Measurements from ENCODE around the gene FAM20A. TPM values are rescaled to one million over a fixed set of nuclear protein-coding genes. Genes with fewer than 3 reads are reported as not detected.

The FAM20A gene
- total RNA-seq, 5 donors from 2014 or later (not counting 1 experiment from before 2014, with no cell fraction given) = 0.16 to 0.38 (median 0.35) TPM; not detected in 2

DNA sequence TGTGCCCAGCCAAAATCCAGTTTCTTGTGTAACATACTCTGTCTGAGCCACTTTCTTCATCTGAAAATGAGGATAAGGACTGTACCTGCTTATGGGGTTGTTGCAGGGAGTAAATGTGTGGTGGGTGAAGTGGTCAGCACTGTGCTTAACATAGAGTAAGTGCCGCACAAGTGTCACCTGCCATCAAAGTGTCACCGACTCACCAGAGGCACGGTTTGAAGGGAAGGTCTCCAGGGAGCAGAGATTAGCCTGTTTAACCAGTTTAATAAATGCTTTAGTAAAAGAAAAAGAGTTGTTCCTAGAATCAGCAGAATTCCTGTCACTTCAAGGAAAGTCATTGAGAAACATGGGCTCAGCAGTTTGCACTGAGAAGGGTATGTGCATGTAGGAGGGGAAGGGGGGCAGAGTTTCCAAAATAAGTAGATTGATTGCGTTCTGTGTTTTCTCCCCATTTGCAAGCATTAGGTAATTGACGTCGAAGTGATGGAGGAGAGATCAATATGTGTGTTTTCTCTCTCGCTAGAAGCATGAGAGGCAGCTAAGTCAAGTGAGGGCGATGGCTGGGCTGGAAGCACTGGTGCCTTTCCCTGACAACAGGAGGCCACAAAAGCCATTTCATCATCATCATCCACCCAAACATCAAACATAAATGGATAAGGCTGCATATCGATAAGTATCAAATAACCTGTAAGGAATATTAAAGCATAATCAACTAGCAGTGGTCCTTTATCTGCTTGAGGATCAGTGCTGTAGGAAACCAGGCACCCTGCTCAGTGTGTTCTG, 19.1 kb downstream of the FAM20A start:
- DNase-seq = no peak
- H3K4me1 ChIP-seq (ENCODE audit: control insufficient read depth in 1 of 2, extremely low read depth in 1 of 2, insufficient read depth in 2 of 2, low read length in 2 of 2) = no peaks in the 10 kb centered on the region
- H3K27me3 Mint-ChIP-seq = peaks cover 4 to 11% of the 10 kb centered on the region in 2 donors
- H3K9me3 ChIP-seq = no peaks in the 10 kb centered on the region
- H3K27ac Mint-ChIP-seq = no peak overlapping the region
- ATAC-seq (replicated peaks in 1 of 4) = no peak
- peaks cover 4% of the 10 kb centered on the region for H3K36me3 Mint-ChIP-seq
- H3K9me3 Mint-ChIP-seq = no peaks in the 10 kb centered on the region
- H3K4me3 Mint-ChIP-seq = no peak overlapping the region
- no peaks in the 10 kb centered on the region for H3K4me1 Mint-ChIP-seq
- no peaks in the 10 kb centered on the region for H3K36me3 ChIP-seq (ENCODE audit: control insufficient read depth in 2 of 2, extremely low read depth in 1 of 2, insufficient read depth in 1 of 2, low read length in 1 of 2)
- CTCF ChIA-PET = no interaction called here
- 88% methylated on average over 4 of the region's 9 CpGs for WGBS (ENCODE audit: insufficient coverage)
- no peak overlapping the region for H3K4me3 ChIP-seq (ENCODE audit: control insufficient read depth in 1 of 2, extremely low read depth in 1 of 2, low read length in 1 of 2)
- POLR2A ChIA-PET = no interaction called here
- no peak overlapping the region for H3K27ac ChIP-seq (ENCODE audit: low read length)
- no peaks in the 10 kb centered on the region for H3K27me3 ChIP-seq (replicated peaks in 1 of 2; ENCODE audit: control insufficient read depth in 2 of 2, extremely low read depth in 1 of 2, insufficient read depth in 2 of 2, low read length in 1 of 2)

DNA sequence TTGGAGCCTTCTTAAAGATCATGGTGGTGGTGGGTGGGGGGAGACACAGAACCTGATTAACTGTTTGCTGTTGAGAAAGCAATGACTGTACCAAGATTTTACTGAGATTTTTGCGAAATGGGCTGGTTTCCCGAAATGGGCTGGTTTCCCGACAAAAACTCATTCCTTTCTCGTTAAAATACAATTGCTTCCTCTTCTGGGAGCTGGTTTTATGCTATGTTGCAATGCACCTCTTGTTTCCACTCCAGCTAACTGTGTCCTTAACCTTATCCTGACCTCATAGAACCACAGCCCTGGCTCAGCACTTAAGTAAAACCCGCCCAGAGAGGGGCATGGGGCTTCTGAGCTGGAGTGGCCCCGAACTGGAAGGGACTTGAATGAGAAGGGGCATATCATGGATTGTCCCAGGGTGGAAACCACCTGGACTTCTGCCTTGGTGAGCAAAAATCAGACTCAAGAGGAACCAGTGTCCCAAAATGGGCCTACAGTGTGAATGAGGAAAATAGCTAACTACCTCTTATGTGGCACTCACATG, 20.9 kb downstream of the FAM20A start:
- 77% methylated on average over 4 of the region's 6 CpGs for WGBS (ENCODE audit: insufficient coverage)
- Histone ChIP-seq H3K36me3 (ENCODE audit: control insufficient read depth in 2 of 2, extremely low read depth in 1 of 2, insufficient read depth in 1 of 2, low read length in 1 of 2) (no peaks in the 10 kb centered on the region), H3K27me3 (replicated peaks in 1 of 2; ENCODE audit: control insufficient read depth in 2 of 2, extremely low read depth in 1 of 2, insufficient read depth in 2 of 2, low read length in 1 of 2) (peaks cover 0 to 3% of the 10 kb centered on the region in 2 experiments), H3K27ac (ENCODE audit: low read length) (no peak overlapping the region), H3K4me1 (ENCODE audit: control insufficient read depth in 1 of 2, extremely low read depth in 1 of 2, insufficient read depth in 2 of 2, low read length in 2 of 2) (no peaks in the 10 kb centered on the region), H3K9me3 (no peaks in the 10 kb centered on the region), H3K4me3 (ENCODE audit: control insufficient read depth in 1 of 2, extremely low read depth in 1 of 2, low read length in 1 of 2) (no peak overlapping the region)
- POLR2A ChIA-PET = no interaction called here
- no peak for DNase-seq
- CTCF ChIA-PET = no interaction called here
- no peak for ATAC-seq (replicated peaks in 1 of 4)
- H3K27ac Mint-ChIP-seq = no peak overlapping the region
- H3K36me3 Mint-ChIP-seq = peaks cover 4% of the 10 kb centered on the region
- no peaks in the 10 kb centered on the region for H3K4me1 Mint-ChIP-seq
- H3K27me3 Mint-ChIP-seq = peaks cover 2 to 11% of the 10 kb centered on the region in 2 donors
- no peak overlapping the region for H3K4me3 Mint-ChIP-seq
- H3K9me3 Mint-ChIP-seq = no peaks in the 10 kb centered on the region

DNA sequence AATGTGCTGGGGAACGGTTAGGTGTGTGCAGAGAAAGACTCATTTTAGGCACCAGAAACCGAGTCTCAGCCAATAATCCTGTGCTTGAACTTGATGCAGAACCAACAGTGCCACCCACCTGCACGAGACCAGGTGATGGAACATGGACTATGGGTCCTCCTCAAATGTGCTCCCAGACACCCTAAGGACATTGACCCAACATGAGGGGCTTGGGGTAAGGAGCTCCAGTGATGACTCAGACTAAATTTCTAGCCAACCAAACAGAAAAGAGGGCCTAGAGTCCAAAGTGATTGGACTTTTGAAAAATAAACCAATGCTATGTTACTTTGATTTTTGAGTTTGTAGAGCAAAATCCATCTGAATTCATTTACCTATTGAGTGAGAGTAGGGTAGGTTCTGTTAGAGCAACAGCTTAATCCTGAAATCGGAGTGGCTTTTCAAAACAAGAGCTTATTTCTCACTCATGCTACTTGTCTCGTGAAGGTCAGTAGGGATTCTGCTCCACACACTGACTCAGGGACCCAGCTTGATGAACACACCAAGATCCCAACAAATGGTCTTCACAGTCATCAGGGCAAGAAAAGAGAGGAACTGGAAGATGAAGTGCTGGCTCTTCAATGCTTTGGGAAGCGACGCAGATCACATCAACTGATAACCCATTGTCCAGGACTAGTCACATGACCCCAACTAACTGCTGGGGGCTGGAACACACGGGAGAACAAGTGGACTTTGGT, 21.8 kb downstream of the FAM20A start:
- DNase-seq (no peak), ATAC-seq (replicated peaks in 1 of 4) (no peak)
- Histone ChIP-seq H3K27ac (ENCODE audit: low read length) (no peak overlapping the region), H3K9me3 (no peaks in the 10 kb centered on the region), H3K27me3 (replicated peaks in 1 of 2; ENCODE audit: control insufficient read depth in 2 of 2, extremely low read depth in 1 of 2, insufficient read depth in 2 of 2, low read length in 1 of 2) (peaks cover 0 to 3% of the 10 kb centered on the region in 2 experiments), H3K4me1 (ENCODE audit: control insufficient read depth in 1 of 2, extremely low read depth in 1 of 2, insufficient read depth in 2 of 2, low read length in 2 of 2) (no peaks in the 10 kb centered on the region), H3K4me3 (ENCODE audit: control insufficient read depth in 1 of 2, extremely low read depth in 1 of 2, low read length in 1 of 2) (no peak overlapping the region), H3K36me3 (ENCODE audit: control insufficient read depth in 2 of 2, extremely low read depth in 1 of 2, insufficient read depth in 1 of 2, low read length in 1 of 2) (no peaks in the 10 kb centered on the region)
- peaks cover 4% of the 10 kb centered on the region for H3K36me3 Mint-ChIP-seq
- ChIA-PET CTCF (no interaction called here), POLR2A (no interaction called here)
- no peak overlapping the region for H3K27ac Mint-ChIP-seq
- peaks cover 2 to 11% of the 10 kb centered on the region in 2 donors for H3K27me3 Mint-ChIP-seq
- WGBS (ENCODE audit: insufficient coverage) = 83% methylated on average over 3 of the region's 8 CpGs
- H3K9me3 Mint-ChIP-seq = no peaks in the 10 kb centered on the region
- H3K4me1 Mint-ChIP-seq = no peaks in the 10 kb centered on the region
- H3K4me3 Mint-ChIP-seq = no peak overlapping the region

DNA sequence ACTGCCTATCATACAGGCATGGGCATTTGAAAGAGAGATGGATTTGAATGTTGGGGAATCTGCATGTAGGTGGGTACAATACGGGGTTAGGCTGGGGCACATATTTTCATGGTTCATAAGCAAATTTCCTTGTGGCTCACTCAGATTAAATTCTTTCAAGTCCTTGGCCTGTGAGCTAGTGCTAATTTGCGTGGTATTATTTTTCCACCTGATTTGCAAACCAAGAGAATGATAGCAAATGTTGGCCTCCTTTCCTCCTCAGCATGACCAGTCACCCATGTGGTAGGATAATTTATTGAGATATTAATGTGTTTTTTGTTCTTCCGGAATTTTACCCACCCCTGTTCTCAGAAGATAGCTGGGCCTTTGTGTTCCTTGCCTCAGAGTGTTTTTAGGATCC, 22.9 kb downstream of the FAM20A start:
- no peak overlapping the region for H3K4me3 ChIP-seq (ENCODE audit: control insufficient read depth in 1 of 2, extremely low read depth in 1 of 2, low read length in 1 of 2)
- CTCF ChIA-PET = no interaction called here
- POLR2A ChIA-PET = no interaction called here

DNA sequence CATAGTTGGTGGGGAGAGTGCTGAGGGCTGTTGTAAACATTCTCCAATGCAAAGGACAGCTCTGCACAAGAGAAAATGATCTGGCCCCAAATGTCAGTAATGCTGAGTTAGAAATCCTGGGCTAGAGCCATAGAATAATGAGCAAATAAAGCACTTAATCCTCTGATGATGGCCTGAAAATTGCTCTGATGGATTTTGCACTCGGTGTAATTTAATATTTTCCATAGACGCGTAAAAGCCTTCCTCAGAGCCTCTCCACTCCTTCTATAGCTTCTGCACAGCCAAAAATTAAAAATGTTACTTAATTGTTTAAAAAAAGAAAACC, 23.7 kb downstream of the FAM20A start:
- no peaks in the 10 kb centered on the region for H3K4me1 Mint-ChIP-seq
- no peak overlapping the region for H3K4me3 Mint-ChIP-seq
- ATAC-seq (replicated peaks in 1 of 4) = no peak
- POLR2A ChIA-PET = no interaction called here
- H3K27me3 Mint-ChIP-seq = peaks cover 2 to 11% of the 10 kb centered on the region in 2 donors
- H3K27ac ChIP-seq (ENCODE audit: low read length) = no peak overlapping the region
- CTCF ChIA-PET = no interaction called here
- no CpG with 5 or more reads among the region's 3 CpGs for WGBS (ENCODE audit: insufficient coverage)
- H3K9me3 ChIP-seq = no peaks in the 10 kb centered on the region
- no peak overlapping the region for H3K27ac Mint-ChIP-seq
- no peak for DNase-seq
- no peaks in the 10 kb centered on the region for H3K36me3 ChIP-seq (ENCODE audit: control insufficient read depth in 2 of 2, extremely low read depth in 1 of 2, insufficient read depth in 1 of 2, low read length in 1 of 2)
- no peaks in the 10 kb centered on the region for H3K4me1 ChIP-seq (ENCODE audit: control insufficient read depth in 1 of 2, extremely low read depth in 1 of 2, insufficient read depth in 2 of 2, low read length in 2 of 2)
- no peaks in the 10 kb centered on the region for H3K9me3 Mint-ChIP-seq
- peaks cover 4% of the 10 kb centered on the region for H3K36me3 Mint-ChIP-seq
- H3K4me3 ChIP-seq (ENCODE audit: control insufficient read depth in 1 of 2, extremely low read depth in 1 of 2, low read length in 1 of 2) = no peak overlapping the region
- peaks cover 0 to 3% of the 10 kb centered on the region in 2 experiments for H3K27me3 ChIP-seq (replicated peaks in 1 of 2; ENCODE audit: control insufficient read depth in 2 of 2, extremely low read depth in 1 of 2, insufficient read depth in 2 of 2, low read length in 1 of 2)

More for the DNA sequence above, 22.9 kb downstream of the FAM20A start:
- H3K27me3 ChIP-seq (replicated peaks in 1 of 2; ENCODE audit: control insufficient read depth in 2 of 2, extremely low read depth in 1 of 2, insufficient read depth in 2 of 2, low read length in 1 of 2) = peaks cover 0 to 3% of the 10 kb centered on the region in 2 experiments
- Mint-ChIP-seq H3K27me3 (peaks cover 2 to 11% of the 10 kb centered on the region in 2 donors), H3K9me3 (no peaks in the 10 kb centered on the region), H3K27ac (no peak overlapping the region), H3K4me3 (no peak overlapping the region), H3K4me1 (no peaks in the 10 kb centered on the region), H3K36me3 (peaks cover 4% of the 10 kb centered on the region)
- no CpG with 5 or more reads among the region's 3 CpGs for WGBS (ENCODE audit: insufficient coverage)
- H3K27ac ChIP-seq (ENCODE audit: low read length) = no peak overlapping the region
- no peaks in the 10 kb centered on the region for H3K4me1 ChIP-seq (ENCODE audit: control insufficient read depth in 1 of 2, extremely low read depth in 1 of 2, insufficient read depth in 2 of 2, low read length in 2 of 2)
- H3K9me3 ChIP-seq = no peaks in the 10 kb centered on the region
- ATAC-seq (replicated peaks in 1 of 4) (no peak), DNase-seq (no peak)
- H3K36me3 ChIP-seq (ENCODE audit: control insufficient read depth in 2 of 2, extremely low read depth in 1 of 2, insufficient read depth in 1 of 2, low read length in 1 of 2) = no peaks in the 10 kb centered on the region

DNA sequence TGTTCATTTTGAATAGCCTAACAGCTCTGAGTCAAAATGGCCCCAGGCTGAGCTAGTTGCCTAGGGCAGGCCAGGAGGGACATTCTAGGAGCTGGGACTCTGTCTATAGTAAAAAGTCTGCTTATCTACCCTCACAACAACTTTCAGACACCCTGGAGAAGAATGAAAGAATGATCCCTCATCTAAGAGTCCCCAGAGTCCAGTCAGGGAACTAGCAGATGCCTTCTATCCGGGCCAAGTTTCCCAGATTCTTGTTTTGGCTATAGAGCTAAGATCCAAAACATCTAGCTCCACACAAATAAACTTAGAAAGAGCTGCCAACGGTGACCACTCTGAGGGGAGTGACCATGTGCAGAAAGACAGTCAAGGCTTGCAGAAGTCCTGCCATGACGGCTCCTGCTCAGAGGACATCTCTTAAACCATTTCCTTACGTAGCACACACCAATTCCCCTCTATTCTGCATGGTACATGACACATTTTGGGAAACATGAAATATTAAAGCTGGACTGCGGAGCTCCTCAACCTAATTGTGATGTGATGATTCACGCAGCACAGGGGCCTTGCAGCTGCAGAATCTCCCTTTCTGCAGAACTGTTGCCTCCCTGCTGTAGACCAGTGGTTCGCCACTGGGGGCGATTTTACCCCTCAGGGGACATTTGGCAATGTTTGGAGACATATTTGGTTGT, 24.2 kb downstream of the FAM20A start:
- Histone ChIP-seq H3K27ac (ENCODE audit: low read length) (no peak overlapping the region), H3K9me3 (no peaks in the 10 kb centered on the region), H3K36me3 (ENCODE audit: control insufficient read depth in 2 of 2, extremely low read depth in 1 of 2, insufficient read depth in 1 of 2, low read length in 1 of 2) (no peaks in the 10 kb centered on the region), H3K27me3 (replicated peaks in 1 of 2; ENCODE audit: control insufficient read depth in 2 of 2, extremely low read depth in 1 of 2, insufficient read depth in 2 of 2, low read length in 1 of 2) (peaks cover 0 to 3% of the 10 kb centered on the region in 2 experiments), H3K4me1 (ENCODE audit: control insufficient read depth in 1 of 2, extremely low read depth in 1 of 2, insufficient read depth in 2 of 2, low read length in 2 of 2) (no peaks in the 10 kb centered on the region), H3K4me3 (ENCODE audit: control insufficient read depth in 1 of 2, extremely low read depth in 1 of 2, low read length in 1 of 2) (no peak overlapping the region)
- ATAC-seq (replicated peaks in 1 of 4) = no peak
- Mint-ChIP-seq H3K4me1 (no peaks in the 10 kb centered on the region), H3K27me3 (peaks cover 2 to 8% of the 10 kb centered on the region in 2 donors), H3K27ac (no peak overlapping the region), H3K9me3 (no peaks in the 10 kb centered on the region), H3K4me3 (no peak overlapping the region), H3K36me3 (peaks cover 4% of the 10 kb centered on the region)
- ChIA-PET CTCF (no interaction called here), POLR2A (no interaction called here)
- DNase-seq = no peak
- 64% methylated on average over 3 of the region's 8 CpGs for WGBS (ENCODE audit: insufficient coverage)
